HepG2 (cell line): Measurements from ENCODE around the gene BAZ1B. TPM values are rescaled to one million over a fixed set of nuclear protein-coding genes. Genes with fewer than 3 reads are reported as not detected.

ENCODE experiments used
- ATF1 ChIP-seq: IDR thresholded peaks from 2 replicates; pipeline ENCODE4 v1.6.1; 2016; ENCODE audit warnings: mild to moderate bottlenecking, control low read depth
- E2F1 ChIP-seq: sonication (generic); formaldehyde crosslinking; IDR thresholded peaks from 2 replicates; pipeline ENCODE4 v1.5.0; 2020; ENCODE audit warnings: missing genetic modification reagents
- ELK4 ChIP-seq: sonication (generic); formaldehyde crosslinking; IDR thresholded peaks from 2 replicates; pipeline ENCODE4 v1.9.0; 2021; ENCODE audit warnings: missing genetic modification reagents, borderline replicate concordance
- EZH2 ChIP-seq: conservative IDR thresholded peaks from 2 replicates; pipeline ENCODE4 v1.6.1; 2012; ENCODE audit warnings: mild to moderate bottlenecking, low read depth, low read length, moderate library complexity
- GTF2F1 ChIP-seq: fragments of 150-350 bp; IDR thresholded peaks from 2 replicates; pipeline ENCODE4 v1.6.1; 2014; ENCODE audit warnings: low read length
- HDAC2 ChIP-seq: sonication (generic); formaldehyde crosslinking; IDR thresholded peaks from 2 replicates; pipeline ENCODE4 v1.4.0; 2020; ENCODE audit warnings: missing genetic modification reagents
- JARID2 ChIP-seq: sonication (generic); formaldehyde crosslinking; IDR thresholded peaks from 2 replicates; pipeline ENCODE4 v1.8.1; 2023; ENCODE audit warnings: missing genetic modification reagents, inconsistent platforms; ENCODE audit not compliant: insufficient replicate concordance
- TBX2 ChIP-seq: sonication (generic); formaldehyde crosslinking; IDR thresholded peaks from 2 replicates; pipeline ENCODE4 v1.5.0; 2020; ENCODE audit warnings: missing genetic modification reagents, mild to moderate bottlenecking, borderline replicate concordance
- ZNF180 ChIP-seq: sonication (generic); formaldehyde crosslinking; IDR thresholded peaks from 2 replicates; pipeline ENCODE4 v1.4.0; 2020; ENCODE audit warnings: low read depth, missing genetic modification reagents, borderline replicate concordance
- ZNF484 ChIP-seq: sonication (generic); formaldehyde crosslinking; IDR thresholded peaks from 2 replicates; pipeline ENCODE4 v1.5.1; 2020; ENCODE audit warnings: mild to moderate bottlenecking, low read depth, missing genetic modification reagents, borderline replicate concordance
- ZNF781 ChIP-seq: sonication (generic); formaldehyde crosslinking; IDR thresholded peaks from 2 replicates; pipeline ENCODE4 v1.5.1; 2020; ENCODE audit warnings: borderline replicate concordance, mild to moderate bottlenecking, missing genetic modification reagents; ENCODE audit errors: not compliant biosample characterization
- ZNF891 ChIP-seq: sonication (generic); formaldehyde crosslinking; IDR thresholded peaks from 2 replicates; pipeline ENCODE4 v1.5.0; 2020; ENCODE audit warnings: mild to moderate bottlenecking, missing genetic modification reagents
- polyA plus RNA-seq, 8 experiments: library from polyadenylated mRNA; depleted of rRNA in 3 of 8; stranded (reverse) in 7 of 8; unstranded in 1 of 8; fragments of >200 nt; fragmentation: Illumina TruSeq in 4 of 8; extraction: Trizol in 4 of 8; gene quantifications; 2 replicates each; pipeline versions ENCODE4 v1.2.1 to v1.2.3, GENCODE V29; 2011 to 2016; ENCODE audit warnings: low read depth in 4 of 8, missing spikeins in 1 of 8, mixed read lengths in 1 of 8; ENCODE audit not compliant: insufficient read depth in 1 of 8
- total RNA-seq, 5 experiments: library from RNA; depleted of rRNA; stranded (reverse); fragments of >200 nt; fragmentation: Illumina TruSeq; extraction: Trizol; gene quantifications; 2 replicates each; pipeline ENCODE4 v1.2.3, GENCODE V29; 2016; ENCODE audit warnings: low read depth in 1 of 5
- TF ChIP-seq, protein P1 (sequence below): sonication (generic); formaldehyde crosslinking; IDR thresholded peaks from 2 replicates; pipeline ENCODE4 v1.8.0; 2022; ENCODE audit warnings: missing genetic modification reagents, mild to moderate bottlenecking, borderline replicate concordance
- TF ChIP-seq, protein P2 (sequence below): IDR thresholded peaks from 2 replicates; pipeline ENCODE4 v1.6.1; 2016; ENCODE audit warnings: low read depth, missing genetic modification reagents, missing compliant biosample characterization
- TF ChIP-seq, protein P3 (sequence below): sonication (generic); formaldehyde crosslinking; conservative IDR thresholded peaks from 2 replicates; pipeline ENCODE4 v1.8.0; 2022; ENCODE audit warnings: missing genetic modification reagents

BAZ1B gene
- total and polyA plus RNA-seq, 2 of the 13 experiments (the other 11 are each of a cell fraction or from before 2014, with no cell fraction given) = 18.6 to 69.4 TPM

DNA sequence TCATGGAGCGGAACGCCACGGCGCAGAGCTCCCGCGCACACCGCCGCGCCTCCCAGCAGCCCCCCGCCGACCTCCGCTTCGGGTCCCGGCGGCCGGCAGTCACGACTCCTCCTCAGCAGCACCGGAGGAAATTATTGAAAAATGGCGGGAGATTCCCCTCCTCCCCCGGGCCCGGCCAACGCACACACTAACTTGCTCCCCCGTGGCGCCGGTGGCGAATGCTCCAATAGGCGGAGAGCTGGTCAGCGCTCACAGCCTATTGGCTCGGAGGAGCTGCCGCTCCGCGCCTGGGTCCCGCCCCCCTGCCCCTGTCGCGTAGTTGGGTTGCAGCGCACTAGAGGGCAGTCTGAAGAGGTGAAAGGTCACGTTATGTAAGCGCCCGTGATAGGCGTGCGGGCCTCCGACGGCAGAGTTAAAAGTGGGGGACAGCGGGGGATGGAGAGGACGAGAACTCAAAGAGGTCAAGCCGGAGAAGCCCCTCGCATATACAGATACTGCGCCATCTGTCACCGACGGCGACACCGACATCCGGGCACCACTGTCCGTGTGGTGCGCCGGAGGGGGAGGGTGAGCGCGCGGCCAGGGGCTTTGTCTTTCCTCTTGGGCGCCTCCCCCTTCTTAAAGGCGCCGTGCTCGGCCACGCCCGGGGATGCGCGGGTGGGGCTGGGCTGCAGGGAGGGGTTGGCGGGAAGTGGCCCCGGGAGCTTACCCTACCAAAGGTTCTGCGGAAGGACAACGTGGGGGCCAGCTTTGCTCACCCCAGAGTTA, at the start of gene BAZ1B (continued):
- TF ChIP-seq E2F1 (CRISPR knock-in tag) (peak; percentile 63; the same call in 1 of the 2 replicates), ZNF781 (CRISPR knock-in tag) (no peak), ATF1 (CRISPR knock-in tag) (peak; percentile 72), HDAC2 (CRISPR knock-in tag) (peak; percentile 63; the same call in 1 of the 2 replicates), ZNF180 (CRISPR knock-in tag) (peak; percentile 48; the same call in 1 of the 2 replicates), EZH2 (no peak), GTF2F1 (no peak), ZNF891 (CRISPR knock-in tag) (peak; percentile 47; the same call in 1 of the 2 replicates), ELK4 (CRISPR knock-in tag) (no peak), JARID2 (no peak), ZNF484 (CRISPR knock-in tag) (no peak), TBX2 (CRISPR knock-in tag) (peak; percentile 77)
- TF ChIP-seq, protein P1, sequence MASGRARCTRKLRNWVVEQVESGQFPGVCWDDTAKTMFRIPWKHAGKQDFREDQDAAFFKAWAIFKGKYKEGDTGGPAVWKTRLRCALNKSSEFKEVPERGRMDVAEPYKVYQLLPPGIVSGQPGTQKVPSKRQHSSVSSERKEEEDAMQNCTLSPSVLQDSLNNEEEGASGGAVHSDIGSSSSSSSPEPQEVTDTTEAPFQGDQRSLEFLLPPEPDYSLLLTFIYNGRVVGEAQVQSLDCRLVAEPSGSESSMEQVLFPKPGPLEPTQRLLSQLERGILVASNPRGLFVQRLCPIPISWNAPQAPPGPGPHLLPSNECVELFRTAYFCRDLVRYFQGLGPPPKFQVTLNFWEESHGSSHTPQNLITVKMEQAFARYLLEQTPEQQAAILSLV (CRISPR knock-in tag) = peak; percentile 13; the same call in 1 of the 2 replicates
- TF ChIP-seq, protein P2, sequence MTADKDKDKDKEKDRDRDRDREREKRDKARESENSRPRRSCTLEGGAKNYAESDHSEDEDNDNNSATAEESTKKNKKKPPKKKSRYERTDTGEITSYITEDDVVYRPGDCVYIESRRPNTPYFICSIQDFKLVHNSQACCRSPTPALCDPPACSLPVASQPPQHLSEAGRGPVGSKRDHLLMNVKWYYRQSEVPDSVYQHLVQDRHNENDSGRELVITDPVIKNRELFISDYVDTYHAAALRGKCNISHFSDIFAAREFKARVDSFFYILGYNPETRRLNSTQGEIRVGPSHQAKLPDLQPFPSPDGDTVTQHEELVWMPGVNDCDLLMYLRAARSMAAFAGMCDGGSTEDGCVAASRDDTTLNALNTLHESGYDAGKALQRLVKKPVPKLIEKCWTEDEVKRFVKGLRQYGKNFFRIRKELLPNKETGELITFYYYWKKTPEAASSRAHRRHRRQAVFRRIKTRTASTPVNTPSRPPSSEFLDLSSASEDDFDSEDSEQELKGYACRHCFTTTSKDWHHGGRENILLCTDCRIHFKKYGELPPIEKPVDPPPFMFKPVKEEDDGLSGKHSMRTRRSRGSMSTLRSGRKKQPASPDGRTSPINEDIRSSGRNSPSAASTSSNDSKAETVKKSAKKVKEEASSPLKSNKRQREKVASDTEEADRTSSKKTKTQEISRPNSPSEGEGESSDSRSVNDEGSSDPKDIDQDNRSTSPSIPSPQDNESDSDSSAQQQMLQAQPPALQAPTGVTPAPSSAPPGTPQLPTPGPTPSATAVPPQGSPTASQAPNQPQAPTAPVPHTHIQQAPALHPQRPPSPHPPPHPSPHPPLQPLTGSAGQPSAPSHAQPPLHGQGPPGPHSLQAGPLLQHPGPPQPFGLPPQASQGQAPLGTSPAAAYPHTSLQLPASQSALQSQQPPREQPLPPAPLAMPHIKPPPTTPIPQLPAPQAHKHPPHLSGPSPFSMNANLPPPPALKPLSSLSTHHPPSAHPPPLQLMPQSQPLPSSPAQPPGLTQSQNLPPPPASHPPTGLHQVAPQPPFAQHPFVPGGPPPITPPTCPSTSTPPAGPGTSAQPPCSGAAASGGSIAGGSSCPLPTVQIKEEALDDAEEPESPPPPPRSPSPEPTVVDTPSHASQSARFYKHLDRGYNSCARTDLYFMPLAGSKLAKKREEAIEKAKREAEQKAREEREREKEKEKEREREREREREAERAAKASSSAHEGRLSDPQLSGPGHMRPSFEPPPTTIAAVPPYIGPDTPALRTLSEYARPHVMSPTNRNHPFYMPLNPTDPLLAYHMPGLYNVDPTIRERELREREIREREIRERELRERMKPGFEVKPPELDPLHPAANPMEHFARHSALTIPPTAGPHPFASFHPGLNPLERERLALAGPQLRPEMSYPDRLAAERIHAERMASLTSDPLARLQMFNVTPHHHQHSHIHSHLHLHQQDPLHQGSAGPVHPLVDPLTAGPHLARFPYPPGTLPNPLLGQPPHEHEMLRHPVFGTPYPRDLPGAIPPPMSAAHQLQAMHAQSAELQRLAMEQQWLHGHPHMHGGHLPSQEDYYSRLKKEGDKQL (CRISPR knock-in tag) = 0 out of 2 replicates have a peak, but pooled peaks have one; percentile 10
- TF ChIP-seq, protein P3, sequence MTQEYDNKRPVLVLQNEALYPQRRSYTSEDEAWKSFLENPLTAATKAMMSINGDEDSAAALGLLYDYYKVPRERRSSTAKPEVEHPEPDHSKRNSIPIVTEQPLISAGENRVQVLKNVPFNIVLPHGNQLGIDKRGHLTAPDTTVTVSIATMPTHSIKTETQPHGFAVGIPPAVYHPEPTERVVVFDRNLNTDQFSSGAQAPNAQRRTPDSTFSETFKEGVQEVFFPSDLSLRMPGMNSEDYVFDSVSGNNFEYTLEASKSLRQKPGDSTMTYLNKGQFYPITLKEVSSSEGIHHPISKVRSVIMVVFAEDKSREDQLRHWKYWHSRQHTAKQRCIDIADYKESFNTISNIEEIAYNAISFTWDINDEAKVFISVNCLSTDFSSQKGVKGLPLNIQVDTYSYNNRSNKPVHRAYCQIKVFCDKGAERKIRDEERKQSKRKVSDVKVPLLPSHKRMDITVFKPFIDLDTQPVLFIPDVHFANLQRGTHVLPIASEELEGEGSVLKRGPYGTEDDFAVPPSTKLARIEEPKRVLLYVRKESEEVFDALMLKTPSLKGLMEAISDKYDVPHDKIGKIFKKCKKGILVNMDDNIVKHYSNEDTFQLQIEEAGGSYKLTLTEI (CRISPR knock-in tag) = no peak
